Measurements from ENCODE around the gene WWC2.

DNA sequence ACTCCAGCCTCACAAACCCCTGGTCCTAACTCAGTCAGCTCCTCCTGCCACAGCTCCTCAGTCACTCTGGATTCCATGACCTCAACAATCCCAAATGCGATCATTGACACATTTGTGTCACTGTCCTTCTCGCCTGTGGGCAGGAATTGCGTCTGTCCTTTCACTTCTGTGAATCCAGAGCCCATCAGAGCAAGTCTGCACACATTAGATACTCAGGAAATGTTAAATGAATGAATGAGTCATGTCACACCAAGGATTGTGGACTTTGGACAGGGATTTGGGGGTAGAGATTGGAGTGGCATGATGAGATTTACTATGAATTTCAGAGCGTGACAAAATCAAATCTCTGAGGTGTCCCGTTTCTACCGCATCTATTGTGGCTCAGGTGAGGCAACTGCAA, 234.9 kb downstream of the WWC2 start:
- TF ChIP-seq, protein P1, sequence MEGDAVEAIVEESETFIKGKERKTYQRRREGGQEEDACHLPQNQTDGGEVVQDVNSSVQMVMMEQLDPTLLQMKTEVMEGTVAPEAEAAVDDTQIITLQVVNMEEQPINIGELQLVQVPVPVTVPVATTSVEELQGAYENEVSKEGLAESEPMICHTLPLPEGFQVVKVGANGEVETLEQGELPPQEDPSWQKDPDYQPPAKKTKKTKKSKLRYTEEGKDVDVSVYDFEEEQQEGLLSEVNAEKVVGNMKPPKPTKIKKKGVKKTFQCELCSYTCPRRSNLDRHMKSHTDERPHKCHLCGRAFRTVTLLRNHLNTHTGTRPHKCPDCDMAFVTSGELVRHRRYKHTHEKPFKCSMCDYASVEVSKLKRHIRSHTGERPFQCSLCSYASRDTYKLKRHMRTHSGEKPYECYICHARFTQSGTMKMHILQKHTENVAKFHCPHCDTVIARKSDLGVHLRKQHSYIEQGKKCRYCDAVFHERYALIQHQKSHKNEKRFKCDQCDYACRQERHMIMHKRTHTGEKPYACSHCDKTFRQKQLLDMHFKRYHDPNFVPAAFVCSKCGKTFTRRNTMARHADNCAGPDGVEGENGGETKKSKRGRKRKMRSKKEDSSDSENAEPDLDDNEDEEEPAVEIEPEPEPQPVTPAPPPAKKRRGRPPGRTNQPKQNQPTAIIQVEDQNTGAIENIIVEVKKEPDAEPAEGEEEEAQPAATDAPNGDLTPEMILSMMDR (IDR thresholded peaks at IDR 0.05; ENCODE audit: low read depth, low read length) = no peak
- no peak for TF ChIP-seq POLR2A (IDR thresholded peaks at IDR 0.05; ENCODE audit: extremely low read depth, insufficient read length)
- no peak for TF ChIP-seq MYC (IDR thresholded peaks at IDR 0.05; ENCODE audit: low read depth, low read length)
- TF ChIP-seq, protein P2, sequence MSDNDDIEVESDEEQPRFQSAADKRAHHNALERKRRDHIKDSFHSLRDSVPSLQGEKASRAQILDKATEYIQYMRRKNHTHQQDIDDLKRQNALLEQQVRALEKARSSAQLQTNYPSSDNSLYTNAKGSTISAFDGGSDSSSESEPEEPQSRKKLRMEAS (IDR thresholded peaks at IDR 0.05; ENCODE audit: low read depth, low read length) = no peak

All from NB4 (cell line).